ENCODE measurements around the gene MICB.
"Not testable (repeated sequence)": the region's sequence is repeated elsewhere in the genome, so short reads cannot be mapped to it uniquely, and the experiment has no call there.

MICB gene

DNA sequence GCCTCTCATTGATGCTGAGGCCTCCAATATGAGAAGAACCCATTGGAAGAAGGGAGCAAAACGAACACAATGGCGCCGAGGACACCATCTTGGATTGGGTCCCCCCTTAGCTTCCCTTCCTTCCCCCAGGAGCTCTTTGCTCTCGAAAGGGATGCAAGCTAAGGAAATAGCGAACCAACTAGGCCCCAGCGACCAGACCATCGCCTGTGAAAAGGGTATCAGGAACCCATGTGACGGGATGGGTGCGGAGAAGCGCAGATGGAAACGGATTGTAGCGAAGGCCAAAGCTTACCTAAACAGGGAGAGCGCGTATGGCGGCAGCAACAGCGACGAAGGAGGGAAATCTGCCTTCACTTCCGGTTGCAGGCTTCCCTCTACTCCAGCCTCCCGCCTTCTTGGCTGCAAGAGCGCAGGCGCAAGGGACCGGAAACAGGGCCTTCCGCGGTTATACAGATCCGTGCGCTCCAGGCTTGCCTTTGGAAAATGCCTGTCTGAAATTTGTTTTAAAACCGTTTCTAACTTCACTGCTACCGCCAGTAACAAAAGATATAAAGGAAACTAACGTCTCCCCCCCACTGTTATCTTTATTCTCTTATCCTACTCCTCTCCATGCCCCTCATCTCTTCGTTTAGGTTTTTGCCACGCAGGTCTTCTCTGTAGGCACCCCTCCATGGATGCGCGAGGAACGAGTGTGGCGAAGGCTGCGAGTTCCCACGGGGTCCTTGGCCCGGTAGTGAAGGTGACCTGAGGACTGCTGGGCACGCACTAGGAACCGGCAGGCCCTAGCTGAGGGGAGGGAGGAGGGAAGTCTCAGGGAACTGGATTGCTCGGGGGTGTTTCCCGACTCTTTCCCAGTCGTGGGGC lies 43.9 kb downstream of the MICB start, which contains the start of gene DDX39B:
Gene DDX39B, minus strand, starts transcription at position 346 of the 864 bp plus-strand sequence. CDS start 1,471 bp downstream, outside the sequence.
- peak; percentile 94 for DNase-seq

DNA sequence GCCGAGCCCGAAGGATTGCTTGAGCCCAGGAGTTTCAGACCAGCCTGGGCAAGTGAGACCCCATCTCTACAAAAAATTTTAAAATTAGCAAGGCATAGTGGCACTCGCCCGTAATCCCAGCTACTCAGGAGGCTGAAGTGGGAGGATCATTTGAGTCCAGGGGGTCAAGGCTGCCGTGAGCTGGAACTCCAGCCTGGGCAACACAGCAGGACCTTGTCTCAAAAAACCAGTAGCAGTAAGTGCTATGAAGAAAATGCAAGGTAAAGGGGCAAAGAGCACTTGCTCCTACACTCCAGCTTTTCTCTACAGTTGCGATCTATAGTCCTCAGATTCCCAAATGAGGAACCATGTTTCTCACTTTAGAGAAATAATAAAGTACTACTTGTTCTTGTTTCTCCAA lies 45.7 kb downstream of the MICB start:
- DNase-seq = peak; percentile 43

DNA sequence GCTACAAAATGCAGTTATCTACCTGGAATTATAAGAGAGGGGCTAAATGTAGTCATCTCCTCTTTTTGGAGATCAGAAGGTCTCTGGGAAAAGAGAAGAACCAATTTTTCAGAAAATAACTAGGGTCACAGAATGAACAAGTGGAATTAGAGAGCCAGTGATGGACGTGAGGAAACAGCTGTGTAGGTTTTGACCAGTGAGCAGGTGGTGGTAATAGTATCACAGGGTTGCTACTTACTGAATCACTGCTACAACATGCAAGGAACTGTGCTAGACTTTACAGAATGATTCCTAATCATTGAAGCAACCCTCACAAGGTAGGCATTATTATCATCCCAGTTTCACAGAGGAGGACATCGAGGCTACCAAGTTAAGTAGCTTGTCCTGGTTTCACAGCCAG lies 46.7 kb downstream of the MICB start:
- DNase-seq = no peak

DNA sequence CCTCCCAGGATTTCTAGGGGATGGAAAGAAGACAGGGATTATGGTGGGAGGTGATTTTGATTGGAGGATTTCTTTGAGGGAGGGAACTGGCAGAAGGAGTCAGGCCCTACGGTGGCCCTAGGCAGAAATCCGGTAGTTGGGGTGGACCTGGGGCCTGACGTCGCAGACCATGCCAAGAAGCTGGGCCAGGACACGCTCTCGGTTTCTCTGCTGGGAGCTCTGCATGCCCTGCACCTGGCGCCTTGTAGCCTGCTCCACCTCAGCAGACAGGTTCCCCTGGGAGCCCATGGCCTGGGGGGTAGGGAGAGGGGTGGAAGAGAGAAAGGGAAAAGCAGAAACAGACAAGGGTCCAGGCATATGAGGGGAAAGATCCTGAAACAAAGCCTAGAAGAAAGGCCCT lies 47.3 kb downstream of the MICB start:
- DNase-seq = no peak

DNA sequence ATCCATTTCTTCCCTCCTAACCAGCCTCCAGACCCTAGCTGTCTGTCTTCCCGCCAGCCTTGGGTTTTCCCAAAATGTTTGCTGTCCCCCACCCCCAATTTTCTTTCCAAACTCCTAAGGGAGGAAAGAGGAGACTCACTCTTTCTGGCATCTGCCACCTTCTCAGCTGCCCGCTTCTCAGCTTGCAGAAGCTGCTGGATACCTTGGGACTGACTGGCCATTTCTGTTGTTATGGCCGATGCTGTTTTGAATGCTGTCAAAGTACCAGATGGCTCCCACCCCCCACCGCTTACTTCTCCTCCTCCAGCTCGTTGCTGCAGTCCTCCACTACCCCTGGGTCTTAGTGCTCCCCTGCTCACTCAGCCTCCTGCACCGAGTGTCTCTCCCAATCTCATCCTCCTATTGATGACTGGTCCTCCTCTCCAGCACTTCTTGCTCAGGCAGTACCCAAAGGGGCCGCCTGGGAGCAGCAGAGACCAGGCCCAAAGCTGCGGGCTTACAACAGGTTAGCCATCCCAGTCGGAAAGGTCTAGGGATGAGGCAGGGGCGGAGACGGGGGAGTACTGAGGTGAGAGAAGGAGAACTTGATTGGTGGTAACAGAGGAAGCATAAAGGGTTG lies 48.5 kb downstream of the MICB start, which contains the start of gene ATP6V1G2:
Gene ATP6V1G2, minus strand, starts transcription at position 270 of the 619 bp plus-strand sequence. Its CDS starts 49 bp downstream, at position 221.
- peak; percentile 92 for DNase-seq

DNA sequence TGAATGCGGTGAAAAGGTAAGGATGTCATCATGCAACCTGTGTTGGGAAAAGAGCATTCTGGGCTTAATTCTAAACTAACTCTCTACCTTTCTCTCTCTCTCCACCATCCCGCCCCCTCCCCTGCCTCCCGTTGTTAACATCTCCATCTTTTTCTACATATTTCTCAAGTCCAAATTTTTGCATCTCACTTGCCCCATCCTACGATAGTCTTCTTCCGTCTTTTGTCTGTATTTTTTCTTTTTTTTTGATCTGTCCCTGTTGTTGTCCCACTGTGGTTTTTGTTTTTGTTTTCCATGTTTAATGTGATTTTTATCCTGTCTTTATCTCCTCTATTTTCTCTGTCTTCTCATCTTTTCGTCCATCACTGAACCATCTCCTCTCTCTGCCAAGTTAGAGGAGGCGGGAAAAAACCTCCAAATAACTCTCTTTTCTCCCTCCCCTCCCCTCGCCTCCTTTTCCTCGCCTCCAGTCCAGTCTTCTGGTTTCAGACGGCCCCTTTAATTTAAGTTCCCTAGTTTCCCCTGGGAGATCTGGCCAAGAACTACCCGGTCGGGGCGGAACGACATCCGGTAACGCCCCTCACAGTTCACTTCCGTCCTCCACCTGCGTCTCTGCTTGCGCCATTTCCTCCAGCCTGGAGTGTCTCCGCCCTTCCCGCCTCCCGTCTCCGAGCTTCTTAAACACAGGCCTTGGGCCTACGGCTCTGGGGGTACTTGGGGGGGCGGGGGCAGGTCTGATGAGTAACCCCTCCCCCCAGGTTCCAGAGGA lies 49.2 kb downstream of the MICB start, which contains the start of gene NFKBIL1:
Gene NFKBIL1, plus strand, starts transcription at position 651 of the 769 bp plus-strand sequence. Its CDS starts 87 bp downstream, at position 738.
- peak; percentile 91 for DNase-seq

DNA sequence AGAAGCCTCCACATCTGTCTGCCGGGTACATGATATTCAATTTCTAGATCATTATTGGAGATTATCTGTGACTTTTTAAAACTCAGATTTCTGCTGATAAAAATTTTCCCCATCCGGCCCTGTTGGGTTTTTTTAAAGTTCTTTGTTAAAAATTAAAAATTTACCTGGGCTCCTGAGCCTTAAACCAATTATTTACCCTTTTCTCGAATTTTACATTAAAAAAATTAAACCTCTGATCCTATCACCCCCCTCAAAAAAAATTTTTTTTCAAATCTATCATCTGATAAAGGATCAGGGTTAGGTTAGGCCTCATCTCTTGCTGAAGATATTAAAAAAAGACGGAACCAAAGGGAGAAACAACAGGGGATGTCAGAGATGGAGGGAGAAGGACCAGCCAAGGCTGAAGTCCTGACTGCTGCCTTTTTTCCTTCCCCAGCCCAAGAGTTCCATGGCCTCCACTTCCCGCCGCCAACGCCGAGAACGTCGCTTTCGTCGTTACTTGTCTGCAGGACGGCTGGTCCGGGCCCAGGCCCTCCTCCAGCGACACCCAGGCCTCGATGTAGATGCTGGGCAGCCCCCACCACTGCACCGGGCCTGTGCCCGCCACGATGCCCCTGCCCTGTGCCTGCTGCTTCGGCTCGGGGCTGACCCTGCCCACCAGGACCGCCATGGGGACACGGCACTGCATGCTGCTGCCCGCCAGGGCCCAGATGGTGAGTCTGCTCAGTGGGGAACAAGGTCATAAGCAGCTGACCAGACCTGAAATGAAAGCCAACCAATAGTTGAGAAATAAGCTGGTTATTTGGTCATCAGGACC lies 50.0 kb downstream of the MICB start:
- DNase-seq = no peak

DNA sequence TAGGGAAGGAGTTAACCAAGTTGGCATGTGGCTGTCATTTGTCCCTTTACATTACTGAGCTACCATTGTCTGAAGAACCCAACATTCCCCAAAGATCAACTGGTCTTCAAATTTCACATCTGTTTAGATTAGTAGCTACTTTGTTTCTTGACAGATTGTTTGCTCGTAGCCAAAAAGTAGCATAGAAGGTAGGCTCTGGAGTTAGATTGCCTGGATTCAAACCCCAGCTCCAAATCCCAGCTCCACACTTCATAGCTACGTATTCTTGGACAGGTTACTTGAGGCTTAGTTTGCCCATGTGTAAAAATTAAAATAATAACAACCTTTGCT lies 50.6 kb downstream of the MICB start:
- no peak for DNase-seq

DNA sequence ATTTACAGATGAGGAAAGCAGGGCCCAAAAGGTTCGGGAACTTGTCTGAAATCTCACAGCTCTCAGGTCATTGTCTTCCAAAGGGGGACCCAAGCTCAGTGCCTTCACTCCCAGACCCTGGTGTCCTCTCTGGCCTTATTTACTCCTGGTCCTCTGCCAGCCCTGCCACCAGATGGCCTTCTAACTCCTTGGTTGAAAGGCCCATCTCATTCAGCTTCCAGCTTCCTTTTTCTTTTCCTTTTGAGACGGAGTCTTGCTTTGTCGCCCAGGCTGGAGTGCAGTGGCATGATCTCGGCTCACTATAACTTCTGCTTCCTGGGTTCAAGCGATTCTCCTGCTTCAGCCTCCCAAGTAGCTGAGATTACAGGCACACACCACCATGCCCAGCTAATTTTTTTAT lies 53.4 kb downstream of the MICB start:
- not testable (repeated sequence) for DNase-seq

DNA sequence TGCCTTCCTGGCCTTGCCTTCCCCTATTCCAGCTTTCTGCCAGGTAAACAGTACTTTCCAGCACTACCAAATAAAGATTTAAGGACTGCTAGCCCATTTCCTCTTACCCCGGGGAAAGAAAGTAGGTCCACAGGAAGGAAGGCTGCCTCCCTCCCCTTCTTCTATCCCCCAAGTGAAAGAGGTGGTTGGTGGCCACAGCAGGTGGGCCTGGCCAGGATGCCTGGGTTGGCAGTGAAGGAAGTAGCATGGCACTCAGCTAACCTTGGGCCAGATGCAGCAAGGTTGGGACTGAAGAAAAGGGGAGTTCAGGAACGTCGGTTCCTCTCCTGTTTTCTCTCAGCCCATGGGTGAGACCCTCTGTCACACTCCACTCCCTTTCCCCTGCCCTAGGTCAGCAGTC lies 58.4 kb downstream of the MICB start:
- DNase-seq = no peak

DNA sequence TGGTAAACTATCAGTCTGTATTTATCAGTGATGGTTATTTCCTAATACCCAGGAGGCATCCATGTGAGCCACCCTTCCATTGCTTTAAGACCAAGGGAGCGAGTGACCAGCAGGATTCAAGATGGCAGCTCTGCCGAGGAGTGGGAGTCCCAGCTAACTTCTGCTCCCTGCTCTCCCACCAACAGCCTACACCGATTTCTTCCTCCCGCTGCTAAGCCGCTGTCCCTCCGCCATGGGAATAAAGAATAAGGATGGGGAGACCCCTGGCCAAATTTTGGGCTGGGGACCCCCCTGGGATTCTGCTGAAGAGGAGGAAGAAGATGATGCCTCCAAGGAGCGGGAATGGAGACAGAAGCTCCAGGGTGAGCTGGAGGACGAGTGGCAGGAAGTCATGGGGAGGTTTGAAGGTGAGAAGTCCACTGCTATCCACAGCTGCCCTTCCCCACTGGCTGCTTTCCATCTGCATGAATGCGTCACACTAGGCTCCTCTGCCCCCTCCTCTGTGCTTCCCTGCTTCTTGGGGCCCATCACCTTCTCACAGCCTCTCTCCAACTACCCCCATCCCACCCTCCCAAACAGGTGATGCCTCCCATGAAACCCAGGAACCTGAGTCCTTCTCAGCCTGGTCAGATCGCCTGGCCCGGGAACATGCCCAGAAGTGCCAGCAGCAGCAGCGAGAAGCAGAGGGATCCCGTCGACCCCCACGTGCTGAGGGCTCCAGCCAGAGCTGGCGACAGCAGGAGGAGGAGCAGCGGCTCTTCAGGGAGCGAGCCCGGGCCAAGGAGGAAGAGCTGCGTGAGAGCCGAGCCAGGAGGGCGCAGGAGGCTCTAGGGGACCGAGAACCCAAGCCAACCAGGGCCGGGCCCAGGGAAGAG lies 59.7 kb downstream of the MICB start:
- no peak for DNase-seq

DNA sequence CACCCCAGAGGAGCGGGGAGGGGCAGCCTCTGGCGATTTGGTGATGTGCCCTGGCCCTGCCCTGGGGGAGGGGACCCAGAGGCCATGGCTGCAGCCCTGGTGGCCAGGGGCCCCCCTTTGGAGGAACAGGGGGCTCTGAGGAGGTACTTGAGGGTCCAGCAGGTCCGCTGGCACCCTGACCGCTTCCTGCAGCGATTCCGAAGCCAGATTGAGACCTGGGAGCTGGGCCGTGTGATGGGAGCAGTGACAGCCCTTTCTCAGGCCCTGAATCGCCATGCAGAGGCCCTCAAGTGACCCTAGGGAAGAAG lies 60.3 kb downstream of the MICB start:
- no peak for DNase-seq

DNA sequence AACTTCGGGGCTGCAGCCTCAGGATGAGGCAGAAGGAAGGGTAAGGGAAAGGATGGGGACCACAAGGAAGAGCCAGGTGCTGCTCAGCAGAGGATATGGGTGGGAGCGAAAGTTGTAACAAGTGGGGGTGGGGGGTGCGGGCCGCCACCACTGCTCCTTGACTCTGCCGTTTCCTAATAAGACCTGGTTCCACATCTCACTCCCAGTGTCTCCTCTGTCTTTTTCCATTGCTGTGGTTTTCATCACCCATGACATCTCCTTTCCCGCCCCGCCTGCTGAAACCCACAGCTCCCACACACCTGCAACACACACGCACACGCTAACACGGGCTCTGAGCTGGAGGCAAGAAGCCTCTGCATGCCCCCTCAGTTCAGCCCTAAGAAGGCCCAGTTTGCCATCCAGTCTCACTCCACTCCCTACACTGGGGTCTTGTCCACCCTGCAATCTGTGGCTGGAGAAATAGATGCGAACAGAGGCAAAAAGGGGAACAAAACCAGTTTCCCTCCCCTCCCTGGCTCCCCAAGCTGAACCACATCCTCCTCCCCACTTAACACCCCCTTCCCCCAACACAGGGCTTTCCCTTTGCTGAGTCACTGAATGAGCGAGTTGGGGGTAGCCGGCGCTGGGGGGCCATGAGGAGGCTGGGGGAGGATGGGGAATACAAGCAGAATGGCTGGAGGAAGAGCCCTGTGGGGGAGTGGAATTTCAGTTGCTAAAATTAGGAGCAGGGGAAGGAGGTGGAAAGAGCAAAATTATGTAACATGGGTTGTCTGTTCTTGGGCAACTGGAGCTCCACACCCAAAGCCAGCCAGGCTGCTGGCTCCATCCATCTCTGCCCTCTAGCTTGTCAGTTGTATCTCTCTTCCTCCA lies 60.9 kb downstream of the MICB start:
- DNase-seq = peak; percentile 77

DNA sequence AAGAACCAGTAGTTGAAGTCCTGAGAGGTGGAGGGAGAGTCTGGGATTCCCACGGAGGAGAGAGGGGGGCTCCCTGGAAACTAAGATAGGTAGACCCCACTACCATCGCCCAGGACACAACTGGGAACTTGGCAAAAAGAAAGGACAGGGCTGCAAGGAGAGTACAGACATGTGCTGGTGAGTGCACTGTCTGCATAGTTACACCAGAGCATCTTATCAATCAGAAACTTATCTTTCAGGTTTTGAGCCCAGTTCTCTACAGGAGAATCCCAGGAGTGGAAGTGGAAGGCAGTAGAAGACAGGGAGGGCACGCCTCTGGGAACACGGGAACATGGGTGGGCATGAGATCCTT lies 61.6 kb downstream of the MICB start:
- DNase-seq = no peak

DNA sequence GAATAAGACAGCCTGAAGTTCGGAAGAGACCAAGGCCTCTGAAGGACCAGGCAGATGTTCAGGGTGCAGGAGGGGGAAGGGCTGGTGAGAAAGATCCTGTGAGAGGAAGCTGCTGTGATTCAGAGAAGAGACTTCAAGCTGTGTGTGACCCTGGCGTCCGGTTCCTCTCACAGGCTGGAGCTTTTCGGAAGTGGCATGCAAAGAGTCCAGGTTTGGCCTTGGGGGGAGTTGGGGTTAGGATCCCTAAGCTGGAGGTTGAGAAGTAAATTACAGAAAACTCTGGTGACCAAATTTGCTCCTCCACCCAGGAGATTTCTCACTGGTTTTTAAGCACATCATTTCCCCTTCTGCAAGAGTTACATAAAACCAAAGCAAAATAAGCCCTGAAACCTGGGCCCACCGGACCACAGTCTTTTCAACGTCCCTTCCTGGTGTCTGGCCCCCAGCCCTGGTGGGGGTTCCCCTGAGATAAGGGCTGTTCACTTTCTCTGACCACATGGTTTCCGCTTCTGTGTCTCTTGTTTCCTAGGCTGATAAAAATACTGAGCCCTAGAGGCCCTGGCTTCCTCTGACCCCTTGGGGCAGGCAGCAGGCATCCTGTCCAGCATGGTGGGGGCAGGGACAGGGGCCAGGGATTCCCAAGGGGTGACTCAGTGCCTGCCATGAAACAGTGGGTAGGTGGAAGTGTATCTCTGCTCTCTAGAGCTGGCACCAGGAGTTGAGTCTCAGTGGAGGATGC lies 62.2 kb downstream of the MICB start:
- peak; percentile 77 for DNase-seq

DNA sequence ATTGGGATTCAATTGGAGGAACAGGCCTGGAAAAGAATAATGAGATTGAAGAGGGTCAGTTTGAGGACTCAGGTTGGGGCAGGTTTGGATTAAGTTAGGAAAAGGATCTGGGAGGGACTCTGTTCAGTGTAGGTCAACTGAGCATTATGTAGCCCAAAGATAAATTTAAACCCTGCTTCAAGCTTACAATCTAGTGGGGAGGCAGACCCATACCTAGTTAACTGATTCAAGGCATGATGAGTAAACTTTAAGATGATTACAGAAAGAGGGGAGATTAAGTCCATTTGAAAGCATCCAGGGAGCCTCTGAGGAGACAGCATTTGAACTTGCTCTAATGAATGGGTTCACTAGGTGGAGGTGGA lies 62.7 kb downstream of the MICB start:
- DNase-seq = no peak

Measured in activated CD8-positive, alpha-beta memory T cell treated with anti-CD3 and anti-CD28 coated beads, Interleukin-2, amount 50 U/mL, for 48 hours (primary cell).